H9 (cell line): Measurements from ENCODE around the gene TIGD6. TPM values are rescaled to one million over a fixed set of nuclear protein-coding genes. Genes with fewer than 3 reads are reported as not detected.

Experiments used
- DNase-seq: peaks from one replicate; pipeline ENCODE4 v3.0.0-alpha.2; 2017
- H2AFZ ChIP-seq: one replicate; pipeline ENCODE4 v1.6.1; 2013; ENCODE audit warnings: mild to moderate bottlenecking, low read length, control low read depth, moderate library complexity
- H2AK5ac ChIP-seq: 2 replicates; pipeline ENCODE4 v1.6.1; 2013; ENCODE audit warnings: low read length, control low read depth, mixed read lengths; ENCODE audit not compliant: insufficient read length
- H2BK120ac ChIP-seq: one replicate; pipeline ENCODE4 v1.6.1; 2013; ENCODE audit warnings: low read depth, mild to moderate bottlenecking, low read length, control low read depth, inconsistent platforms; ENCODE audit not compliant: poor library complexity, severe bottlenecking
- H2BK12ac ChIP-seq: 2 replicates; pipeline ENCODE4 v1.6.1; 2013; ENCODE audit warnings: low read length, control low read depth, mixed read lengths, low read depth; ENCODE audit not compliant: insufficient read length
- H2BK15ac ChIP-seq: 2 replicates; pipeline ENCODE4 v1.6.1; 2013; ENCODE audit warnings: low read depth, low read length, control low read depth
- H2BK20ac ChIP-seq: one replicate; pipeline ENCODE4 v1.6.1; 2013; ENCODE audit warnings: low read depth, mild to moderate bottlenecking, low read length, control low read depth, inconsistent platforms; ENCODE audit not compliant: poor library complexity, severe bottlenecking
- H2BK5ac ChIP-seq: 2 replicates; pipeline ENCODE4 v1.6.1; 2013; ENCODE audit warnings: low read length, control low read depth, mixed read lengths; ENCODE audit not compliant: insufficient read length
- H3K14ac ChIP-seq: 2 replicates; pipeline ENCODE4 v1.6.1; 2013; ENCODE audit warnings: low read length, control low read depth; ENCODE audit not compliant: insufficient read depth
- H3K18ac ChIP-seq: 2 replicates; pipeline ENCODE4 v1.6.1; 2013; ENCODE audit warnings: low read depth, mild to moderate bottlenecking, mixed read lengths, low read length, control low read depth; ENCODE audit not compliant: insufficient read length
- H3K23ac ChIP-seq: 2 replicates; pipeline ENCODE4 v1.6.1; 2013; ENCODE audit warnings: low read length, control low read depth, mixed read lengths, low read depth; ENCODE audit not compliant: insufficient read length
- H3K23me2 ChIP-seq: 2 replicates; pipeline ENCODE4 v1.6.1; 2013; ENCODE audit warnings: low read depth, mild to moderate bottlenecking, mixed read lengths, low read length, control low read depth; ENCODE audit not compliant: insufficient read length, poor library complexity, severe bottlenecking
- H3K27ac ChIP-seq: 2 replicates; pipeline ENCODE4 v1.5.1; 2013; ENCODE audit warnings: low read length, control low read depth, mixed read lengths, low read depth; ENCODE audit not compliant: insufficient read length
- H3K27me3 ChIP-seq: 2 replicates; pipeline ENCODE4 v1.6.1; 2013; ENCODE audit warnings: low read length, control low read depth, inconsistent platforms; ENCODE audit not compliant: insufficient read depth
- H3K4ac ChIP-seq: 2 replicates; pipeline ENCODE4 v1.6.1; 2013; ENCODE audit warnings: low read depth, mild to moderate bottlenecking, control low read depth, inconsistent platforms, low read length, moderate library complexity
- H3K4me1 ChIP-seq: 2 replicates; pipeline ENCODE4 v1.6.1; 2013; ENCODE audit warnings: low read length, control low read depth, inconsistent platforms; ENCODE audit not compliant: insufficient read depth
- H3K4me2 ChIP-seq: 2 replicates; pipeline ENCODE4 v1.6.1; 2013; ENCODE audit warnings: low read length, control low read depth, mixed read lengths; ENCODE audit not compliant: insufficient read length, insufficient read depth
- H3K56ac ChIP-seq: 2 replicates; pipeline ENCODE4 v1.6.1; 2013; ENCODE audit warnings: low read depth, mild to moderate bottlenecking, mixed read lengths, low read length, control low read depth; ENCODE audit not compliant: insufficient read length
- H3K79me1 ChIP-seq: 2 replicates; pipeline ENCODE4 v1.6.1; 2013; ENCODE audit warnings: low read depth, mild to moderate bottlenecking, moderate library complexity, low read length, control low read depth, inconsistent platforms; ENCODE audit not compliant: insufficient read depth, poor library complexity, severe bottlenecking
- H3K79me2 ChIP-seq: 2 replicates; pipeline ENCODE4 v1.6.1; 2013; ENCODE audit warnings: low read length, control low read depth, inconsistent platforms; ENCODE audit not compliant: insufficient read depth
- H3K9ac ChIP-seq: 2 replicates; pipeline ENCODE4 v1.6.1; 2013; ENCODE audit warnings: low read length, control low read depth, mixed read lengths; ENCODE audit not compliant: insufficient read length; ENCODE audit errors: extremely low read depth
- H3K9me3 ChIP-seq: one replicate; pipeline ENCODE4 v1.6.1; 2013; ENCODE audit warnings: low read depth, low read length, inconsistent platforms; ENCODE audit not compliant: control insufficient read depth
- H3T11ph ChIP-seq: one replicate; pipeline ENCODE4 v1.6.1; 2013; ENCODE audit warnings: mild to moderate bottlenecking, low read length, control low read depth, inconsistent platforms
- H4K20me1 ChIP-seq: one replicate; pipeline ENCODE4 v1.6.1; 2013; ENCODE audit not compliant: control insufficient read depth, insufficient read length, insufficient read depth
- H4K5ac ChIP-seq: 2 replicates; pipeline ENCODE4 v1.6.1; 2013; ENCODE audit warnings: low read depth, mild to moderate bottlenecking, mixed read lengths, low read length, control low read depth; ENCODE audit not compliant: insufficient read length
- H4K8ac ChIP-seq: replicated peaks from 2 replicates; pipeline ENCODE4 v1.6.1; 2013; ENCODE audit warnings: low read length, control low read depth, mixed read lengths, low read depth; ENCODE audit not compliant: insufficient read length
- H4K91ac ChIP-seq: 2 replicates; pipeline ENCODE4 v1.6.1; 2013; ENCODE audit warnings: low read depth, mild to moderate bottlenecking, moderate library complexity, mixed read lengths, low read length, control low read depth; ENCODE audit not compliant: insufficient read length
- H3K27ac Mint-ChIP-seq, 3 experiments: 2 replicates in 2 of 3; 3 replicates in 1 of 3; pipeline ENCODE4 v1.8.0; 2020 to 2021; ENCODE audit warnings: mixed read lengths in 3 of 3, mild to moderate bottlenecking in 1 of 3, moderate library complexity in 1 of 3
- H3K27me3 Mint-ChIP-seq: 2 replicates; pipeline ENCODE4 v1.8.0; 2021; ENCODE audit warnings: low read depth, mild to moderate bottlenecking, moderate library complexity, mixed read lengths
- H3K36me3 Mint-ChIP-seq, 3 experiments: 2 replicates in 2 of 3; 3 replicates in 1 of 3; pipeline ENCODE4 v1.8.0; 2020 to 2021; ENCODE audit warnings: low read depth in 3 of 3, mixed read lengths in 3 of 3; ENCODE audit not compliant: insufficient read depth in 1 of 3
- H3K4me1 Mint-ChIP-seq, 2 experiments: 2 replicates each; pipeline ENCODE4 v1.8.0; 2020; ENCODE audit warnings: mixed read lengths in 2 of 2
- H3K4me3 Mint-ChIP-seq, 2 experiments: 2 replicates in 1 of 2; 3 replicates in 1 of 2; pipeline ENCODE4 v1.8.0; 2020 to 2021; ENCODE audit warnings: mild to moderate bottlenecking in 2 of 2, mixed read lengths in 2 of 2, moderate library complexity in 1 of 2
- H3K9me3 Mint-ChIP-seq, 2 experiments: 2 replicates in 1 of 2; 3 replicates in 1 of 2; pipeline ENCODE4 v1.8.0; 2020; ENCODE audit warnings: mild to moderate bottlenecking in 2 of 2, mixed read lengths in 2 of 2, moderate library complexity in 1 of 2
- WGBS: extraction: QIAGEN DNeasy Blood & Tissue Kit; methylation state at CpG from one replicate; pipeline ENCODE4 v1.1.7; 2013; ENCODE audit warnings: missing lambda C conversion rate, low lambda C conversion rate, mixed read lengths; ENCODE audit not compliant: insufficient read length; ENCODE audit errors: extremely low coverage; 5-methylcytosine and 5-hydroxymethylcytosine counted together
- total RNA-seq: library from RNA; stranded (reverse); gene quantifications from 2 replicates; pipeline ENCODE4 v1.2.1, GENCODE V29; 2021
- TF ChIP-seq, protein P1 (sequence below): fragments of 200-600 bp; sonication (generic); conservative IDR thresholded peaks from 3 replicates; pipeline ENCODE4 v1.8.0; 2021; ENCODE audit warnings: antibody characterized with exemption, mild to moderate bottlenecking

Gene TIGD6
- total RNA-seq, 1 experiment from 2014 or later = 1.8 TPM

DNA sequence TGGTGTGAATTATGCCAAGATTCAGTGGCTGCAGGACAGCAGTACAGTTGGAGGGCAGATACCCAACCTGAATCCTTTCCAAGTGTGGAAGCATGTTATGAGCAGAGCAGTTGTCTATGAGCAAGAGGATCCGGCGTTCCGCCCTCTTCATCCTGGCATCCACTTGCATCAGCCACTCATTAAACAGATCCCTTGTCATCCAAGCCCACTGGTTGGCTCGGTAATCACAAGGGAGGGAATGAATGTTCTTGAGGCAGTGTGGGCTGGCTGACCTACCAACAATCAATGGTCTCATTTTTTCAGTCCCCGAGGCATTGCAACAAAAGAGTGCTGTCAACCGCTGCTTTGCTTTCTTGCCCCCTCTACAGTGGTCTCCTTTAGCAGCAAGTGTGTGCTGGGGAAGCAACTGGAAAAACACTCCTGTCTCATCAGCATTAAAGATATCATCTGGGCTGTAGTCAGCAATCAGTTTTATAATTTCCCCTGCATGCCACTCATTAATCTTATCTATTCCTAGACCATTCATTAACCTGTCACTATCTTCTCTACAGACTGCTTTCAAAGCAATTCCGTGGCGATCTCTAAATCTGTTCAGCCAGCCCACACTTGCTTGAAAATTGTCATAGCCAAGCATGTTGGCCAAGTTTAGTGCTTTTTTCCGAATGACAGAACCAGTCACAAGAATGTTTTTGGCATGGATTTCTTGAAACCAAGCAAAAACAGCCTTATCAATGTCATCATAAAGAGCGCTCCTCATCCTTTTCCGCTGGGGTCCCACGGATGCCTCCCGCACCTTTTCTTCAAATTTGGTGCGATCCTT, 4.9 kb downstream of the TIGD6 start:
- no peaks in the 10 kb centered on the region for H3K9me3 ChIP-seq
- no peak overlapping the region for H3K4me2 ChIP-seq
- no peaks in the 10 kb centered on the region for H3K79me2 ChIP-seq
- no CpG with 5 or more reads among the region's 14 CpGs for WGBS
- no peak overlapping the region for H3K56ac ChIP-seq
- no peak overlapping the region for H2BK12ac ChIP-seq
- H3K27ac ChIP-seq = no peak overlapping the region
- Mint-ChIP-seq H3K4me1 (peaks cover 10 to 11% of the 10 kb centered on the region in 2 experiments), H3K9me3 (no peaks in the 10 kb centered on the region; a peak in 1 of 5 replicates), H3K36me3 (peaks cover 0 to 12% (median 2%) of the 10 kb centered on the region in 3 experiments; a peak in 4 of 7 replicates), H3K27me3 (no peaks in the 10 kb centered on the region), H3K4me3 (no peak overlapping the region), H3K27ac (no peak overlapping the region; a peak in 1 of 7 replicates)
- H4K5ac ChIP-seq = no peak overlapping the region
- no peak overlapping the region for H2BK5ac ChIP-seq
- H3K4ac ChIP-seq = no peak overlapping the region
- no peaks in the 10 kb centered on the region for H3K4me1 ChIP-seq
- no peak overlapping the region for H4K91ac ChIP-seq
- H3K18ac ChIP-seq = no peak overlapping the region
- no peak for DNase-seq
- no peaks in the 10 kb centered on the region for H4K20me1 ChIP-seq
- no peak overlapping the region for H3T11ph ChIP-seq
- no peaks in the 10 kb centered on the region for H3K27me3 ChIP-seq
- H3K23ac ChIP-seq = no peak overlapping the region
- no peak overlapping the region for H2BK20ac ChIP-seq
- H3K79me1 ChIP-seq = no peaks in the 10 kb centered on the region
- no peak overlapping the region for H3K9ac ChIP-seq
- H4K8ac ChIP-seq = no peak overlapping the region
- no peak overlapping the region for H2BK15ac ChIP-seq
- TF ChIP-seq, protein P1, sequence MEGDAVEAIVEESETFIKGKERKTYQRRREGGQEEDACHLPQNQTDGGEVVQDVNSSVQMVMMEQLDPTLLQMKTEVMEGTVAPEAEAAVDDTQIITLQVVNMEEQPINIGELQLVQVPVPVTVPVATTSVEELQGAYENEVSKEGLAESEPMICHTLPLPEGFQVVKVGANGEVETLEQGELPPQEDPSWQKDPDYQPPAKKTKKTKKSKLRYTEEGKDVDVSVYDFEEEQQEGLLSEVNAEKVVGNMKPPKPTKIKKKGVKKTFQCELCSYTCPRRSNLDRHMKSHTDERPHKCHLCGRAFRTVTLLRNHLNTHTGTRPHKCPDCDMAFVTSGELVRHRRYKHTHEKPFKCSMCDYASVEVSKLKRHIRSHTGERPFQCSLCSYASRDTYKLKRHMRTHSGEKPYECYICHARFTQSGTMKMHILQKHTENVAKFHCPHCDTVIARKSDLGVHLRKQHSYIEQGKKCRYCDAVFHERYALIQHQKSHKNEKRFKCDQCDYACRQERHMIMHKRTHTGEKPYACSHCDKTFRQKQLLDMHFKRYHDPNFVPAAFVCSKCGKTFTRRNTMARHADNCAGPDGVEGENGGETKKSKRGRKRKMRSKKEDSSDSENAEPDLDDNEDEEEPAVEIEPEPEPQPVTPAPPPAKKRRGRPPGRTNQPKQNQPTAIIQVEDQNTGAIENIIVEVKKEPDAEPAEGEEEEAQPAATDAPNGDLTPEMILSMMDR = no peak
- no peak overlapping the region for H2AFZ ChIP-seq
- no peak overlapping the region for H2AK5ac ChIP-seq
- H2BK120ac ChIP-seq = no peak overlapping the region
- H3K14ac ChIP-seq = no peak overlapping the region
- H3K23me2 ChIP-seq = peaks cover 4% of the 10 kb centered on the region
